SK-N-MC (cell line): Measurements from ENCODE around the gene OR52W1.

Experiments used
- EZH2 ChIP-seq: fragments of 200-600 bp; sonication (generic); IDR thresholded peaks from one replicate; pipeline ENCODE4 v1.6.1; 2017; ENCODE audit warnings: antibody characterized with exemption
- POLR2AphosphoS5 ChIP-seq: IDR thresholded peaks from 2 replicates; pipeline ENCODE4 v1.6.1; 2012; ENCODE audit warnings: mild to moderate bottlenecking, low read depth, low read length, borderline replicate concordance

DNA sequence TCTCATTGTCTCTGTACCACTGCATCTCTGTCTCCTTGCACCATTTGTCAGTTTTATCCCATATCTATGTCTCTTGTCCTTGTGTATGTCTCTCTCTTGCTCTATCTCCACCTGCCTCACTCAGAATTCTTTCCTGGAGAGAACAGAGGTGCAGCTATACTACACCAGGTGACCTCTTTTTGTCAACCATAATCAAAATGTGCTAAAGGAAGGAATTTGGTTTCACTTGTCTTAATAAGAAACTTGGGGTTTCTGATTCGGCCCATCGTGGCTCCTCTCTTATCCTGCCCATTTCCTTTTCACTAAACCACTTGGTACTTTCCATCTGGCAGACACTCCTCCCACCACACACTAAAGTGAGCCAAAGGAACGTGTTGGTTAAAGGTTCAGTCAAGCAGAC is 4.3 kb downstream of the OR52W1 start:
- TF ChIP-seq EZH2: no peak
- TF ChIP-seq POLR2AphosphoS5: no peak
